Hepatocyte (in vitro differentiated cells): ENCODE measurements around the gene TANGO6. TPM values are rescaled to one million over a fixed set of nuclear protein-coding genes. Genes with fewer than 3 reads are reported as not detected.

ENCODE experiments used
- DNase-seq: peaks from one replicate; pipeline ENCODE4 v3.0.0-alpha.2; 2016; ENCODE audit warnings: low spot score
- H2AFZ ChIP-seq: fragments of 200-600 bp; sonication (generic); 2 replicates; pipeline ENCODE4 v1.6.0; 2016; ENCODE audit warnings: antibody characterized with exemption, mild to moderate bottlenecking
- H3K27ac ChIP-seq: fragments of 200-600 bp; sonication (generic); 2 replicates; pipeline ENCODE4 v1.5.1; 2016; ENCODE audit warnings: mild to moderate bottlenecking
- H3K27me3 ChIP-seq: fragments of 200-600 bp; sonication (generic); 2 replicates; pipeline ENCODE4 v1.6.1; 2016
- H3K36me3 ChIP-seq: fragments of 200-600 bp; sonication (generic); replicated peaks from 2 replicates; pipeline ENCODE4 v1.5.1; 2016; ENCODE audit warnings: low read depth; ENCODE audit not compliant: insufficient read depth
- H3K4me1 ChIP-seq: fragments of 200-600 bp; sonication (generic); 2 replicates; pipeline ENCODE4 v1.5.1; 2016; ENCODE audit warnings: mild to moderate bottlenecking, moderate library complexity; ENCODE audit not compliant: insufficient read depth
- H3K4me2 ChIP-seq: fragments of 200-600 bp; sonication (generic); 2 replicates; pipeline ENCODE4 v1.6.0; 2016
- H3K4me3 ChIP-seq: fragments of 200-600 bp; sonication (generic); 2 replicates; pipeline ENCODE4 v1.5.1; 2016; ENCODE audit warnings: mild to moderate bottlenecking
- H3K79me2 ChIP-seq: fragments of 200-600 bp; sonication (generic); 2 replicates; pipeline ENCODE4 v1.6.0; 2017; ENCODE audit warnings: mild to moderate bottlenecking
- H3K9me2 ChIP-seq: fragments of 200-600 bp; sonication (generic); replicated peaks from 2 replicates; pipeline ENCODE4 v1.6.0; 2017; ENCODE audit warnings: mild to moderate bottlenecking; ENCODE audit not compliant: insufficient read depth
- H3K9me3 ChIP-seq: fragments of 200-600 bp; sonication (generic); 2 replicates; pipeline ENCODE4 v1.5.1; 2016; ENCODE audit warnings: low read depth, mild to moderate bottlenecking
- H4K20me1 ChIP-seq: fragments of 200-600 bp; sonication (generic); 2 replicates; pipeline ENCODE4 v1.6.0; 2016; ENCODE audit warnings: mild to moderate bottlenecking; ENCODE audit not compliant: insufficient read depth, poor library complexity, severe bottlenecking
- EZH2 ChIP-seq: fragments of 200-600 bp; sonication (generic); IDR thresholded peaks from 2 replicates; pipeline ENCODE4 v1.6.1; 2016; ENCODE audit warnings: antibody characterized with exemption, mild to moderate bottlenecking, borderline replicate concordance
- EZH2phosphoT487 ChIP-seq: fragments of 200-600 bp; sonication (generic); IDR thresholded peaks from one replicate; pipeline ENCODE4 v1.6.1; 2018; ENCODE audit warnings: antibody characterized with exemption, mild to moderate bottlenecking, low read depth, moderate library complexity; ENCODE audit not compliant: unreplicated experiment, severe bottlenecking
- WGBS: methylation state at CpG from one replicate; pipeline ENCODE4 v1.1.6; 2016; ENCODE audit warnings: low lambda C conversion rate; ENCODE audit errors: missing lambda C conversion rate; 5-methylcytosine and 5-hydroxymethylcytosine counted together
- polyA plus RNA-seq: library from polyadenylated mRNA; unstranded; fragments of >200 nt; fragmentation: Nextera tagmentation; extraction: Ambion mirVana; gene quantifications from 2 replicates; pipeline ENCODE4 v1.2.1, GENCODE V29; 2016
- total RNA-seq: library from RNA; depleted of rRNA; stranded (reverse); fragments of >200 nt; gene quantifications from 2 replicates; pipeline ENCODE4 v1.2.3, GENCODE V29; 2014
- TF ChIP-seq, protein P1 (sequence below): fragments of 200-600 bp; sonication (generic); IDR thresholded peaks from 2 replicates; pipeline ENCODE4 v1.5.1; 2016; ENCODE audit warnings: antibody characterized with exemption, mild to moderate bottlenecking; ENCODE audit not compliant: poor library complexity

Gene TANGO6
- total and polyA plus RNA-seq, 2 experiments from 2014 or later = 4.8 to 6.5 TPM

DNA sequence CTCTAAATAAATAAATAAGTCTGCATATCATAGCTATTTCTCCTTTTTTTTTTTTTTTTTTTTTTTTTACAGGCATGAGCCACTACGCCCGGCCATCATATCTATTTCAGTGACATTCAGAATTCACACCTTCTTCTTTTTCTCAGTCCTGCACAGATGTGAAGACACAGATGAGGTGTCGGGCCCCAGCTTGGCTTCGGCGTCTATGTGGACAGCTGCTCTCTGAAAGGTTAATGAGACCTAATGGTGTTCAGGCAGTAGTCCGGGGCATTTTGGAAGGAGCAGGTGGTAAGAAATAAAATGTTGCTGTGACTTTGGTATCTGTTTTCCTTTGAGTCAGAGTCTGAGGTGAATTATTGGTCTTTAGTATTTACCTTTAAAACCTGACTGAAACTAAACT, 23.6 kb downstream of the TANGO6 start:
- Histone ChIP-seq H3K4me3 (no peak overlapping the region), H3K36me3 (no peaks in the 10 kb centered on the region), H4K20me1 (no peaks in the 10 kb centered on the region), H3K4me2 (no peak overlapping the region), H3K27me3 (no peaks in the 10 kb centered on the region), H3K79me2 (no peaks in the 10 kb centered on the region), H2AFZ (no peak overlapping the region), H3K9me2 (no peaks in the 10 kb centered on the region), H3K27ac (no peak overlapping the region), H3K4me1 (no peaks in the 10 kb centered on the region), H3K9me3 (no peaks in the 10 kb centered on the region)
- 94% methylated on average over 6 of the region's 6 CpGs for WGBS
- no peak for DNase-seq
- TF ChIP-seq, protein P1, sequence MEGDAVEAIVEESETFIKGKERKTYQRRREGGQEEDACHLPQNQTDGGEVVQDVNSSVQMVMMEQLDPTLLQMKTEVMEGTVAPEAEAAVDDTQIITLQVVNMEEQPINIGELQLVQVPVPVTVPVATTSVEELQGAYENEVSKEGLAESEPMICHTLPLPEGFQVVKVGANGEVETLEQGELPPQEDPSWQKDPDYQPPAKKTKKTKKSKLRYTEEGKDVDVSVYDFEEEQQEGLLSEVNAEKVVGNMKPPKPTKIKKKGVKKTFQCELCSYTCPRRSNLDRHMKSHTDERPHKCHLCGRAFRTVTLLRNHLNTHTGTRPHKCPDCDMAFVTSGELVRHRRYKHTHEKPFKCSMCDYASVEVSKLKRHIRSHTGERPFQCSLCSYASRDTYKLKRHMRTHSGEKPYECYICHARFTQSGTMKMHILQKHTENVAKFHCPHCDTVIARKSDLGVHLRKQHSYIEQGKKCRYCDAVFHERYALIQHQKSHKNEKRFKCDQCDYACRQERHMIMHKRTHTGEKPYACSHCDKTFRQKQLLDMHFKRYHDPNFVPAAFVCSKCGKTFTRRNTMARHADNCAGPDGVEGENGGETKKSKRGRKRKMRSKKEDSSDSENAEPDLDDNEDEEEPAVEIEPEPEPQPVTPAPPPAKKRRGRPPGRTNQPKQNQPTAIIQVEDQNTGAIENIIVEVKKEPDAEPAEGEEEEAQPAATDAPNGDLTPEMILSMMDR = no peak
- no peak for TF ChIP-seq EZH2phosphoT487
- TF ChIP-seq EZH2 = no peak

DNA sequence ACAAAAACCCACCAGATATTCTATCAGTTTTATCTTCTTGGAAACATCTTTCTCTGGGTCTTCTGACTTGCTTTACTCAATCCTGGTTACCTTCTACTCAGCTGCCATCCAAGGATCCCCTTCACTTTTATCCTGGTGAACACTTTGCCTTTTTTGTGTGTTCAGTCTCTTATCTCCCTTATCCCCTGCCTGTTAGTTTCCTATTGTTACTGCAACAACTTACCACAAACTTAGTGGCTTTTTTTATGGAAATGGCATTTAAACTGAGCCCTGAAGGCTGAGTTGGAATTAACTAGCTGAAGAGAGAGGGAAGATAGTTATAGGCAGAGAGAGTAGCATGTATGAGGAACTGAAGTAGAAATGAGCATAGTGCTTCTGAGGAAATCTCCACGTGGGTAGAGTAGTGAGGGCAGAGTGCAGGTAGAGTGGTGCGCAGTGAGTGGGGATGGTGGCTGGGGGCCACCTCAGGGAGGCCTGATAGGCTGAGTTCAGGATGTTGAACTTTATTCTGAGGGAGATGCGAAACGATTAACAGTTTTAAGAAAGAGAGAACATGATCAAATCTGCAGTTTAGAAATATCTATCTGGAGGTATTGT, 26.3 kb downstream of the TANGO6 start:
- Histone ChIP-seq H3K36me3 (no peaks in the 10 kb centered on the region), H3K9me2 (no peaks in the 10 kb centered on the region), H3K27ac (no peak overlapping the region), H2AFZ (no peak overlapping the region), H3K79me2 (no peaks in the 10 kb centered on the region), H3K4me2 (no peak overlapping the region), H3K9me3 (no peaks in the 10 kb centered on the region), H4K20me1 (no peaks in the 10 kb centered on the region), H3K4me3 (no peak overlapping the region), H3K27me3 (no peaks in the 10 kb centered on the region), H3K4me1 (peaks cover 11% of the 10 kb centered on the region)
- no peak for DNase-seq
- TF ChIP-seq, protein P1 = no peak
- TF ChIP-seq EZH2phosphoT487 = no peak
- TF ChIP-seq EZH2 = no peak
- WGBS = 70% methylated on average over 4 of the region's 4 CpGs

GRCh38 chr16:68873635-68874471, 30.5 kb downstream of the TANGO6 start:
- no peaks in the 10 kb centered on the region for H3K9me3 ChIP-seq
- no peaks in the 10 kb centered on the region for H3K36me3 ChIP-seq
- peak overlapping the region; percentile 18 for H2AFZ ChIP-seq
- DNase-seq = peak; percentile 29
- no peaks in the 10 kb centered on the region for H3K9me2 ChIP-seq
- peak overlapping the region; percentile 70 for H3K27ac ChIP-seq
- no peaks in the 10 kb centered on the region for H3K27me3 ChIP-seq
- no peak overlapping the region for H3K4me3 ChIP-seq
- H3K4me2 ChIP-seq = peak overlapping the region; percentile 47
- no peaks in the 10 kb centered on the region for H3K79me2 ChIP-seq
- H3K4me1 ChIP-seq = peaks cover 11% of the 10 kb centered on the region
- no peaks in the 10 kb centered on the region for H4K20me1 ChIP-seq
- no peak for TF ChIP-seq EZH2
- TF ChIP-seq, protein P1 = no peak
- TF ChIP-seq EZH2phosphoT487 = no peak
- WGBS = 45% methylated on average over 7 of the region's 7 CpGs
